ENCODE measurements around the gene F13A1.

DNA sequence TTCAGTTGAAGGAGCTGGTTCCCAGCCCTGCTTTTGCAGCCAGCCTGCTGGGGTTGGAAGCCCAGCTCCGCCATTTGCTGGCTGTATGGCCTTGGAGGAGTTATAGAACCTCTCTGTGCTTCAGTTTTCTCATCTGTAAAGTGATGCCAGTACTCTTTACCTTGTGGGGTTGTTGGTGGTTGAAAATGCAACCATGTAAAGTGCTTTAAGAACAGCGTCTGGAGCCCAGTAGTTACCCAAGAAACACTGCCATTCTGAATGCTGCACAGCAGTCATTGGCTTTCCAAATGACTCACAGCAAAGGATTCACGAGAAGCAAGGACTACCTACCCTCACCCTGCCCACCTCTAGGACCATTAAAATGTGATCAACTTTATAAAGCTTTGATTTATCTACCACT is 154.4 kb downstream of the F13A1 start:
- TF ChIP-seq, protein P1, sequence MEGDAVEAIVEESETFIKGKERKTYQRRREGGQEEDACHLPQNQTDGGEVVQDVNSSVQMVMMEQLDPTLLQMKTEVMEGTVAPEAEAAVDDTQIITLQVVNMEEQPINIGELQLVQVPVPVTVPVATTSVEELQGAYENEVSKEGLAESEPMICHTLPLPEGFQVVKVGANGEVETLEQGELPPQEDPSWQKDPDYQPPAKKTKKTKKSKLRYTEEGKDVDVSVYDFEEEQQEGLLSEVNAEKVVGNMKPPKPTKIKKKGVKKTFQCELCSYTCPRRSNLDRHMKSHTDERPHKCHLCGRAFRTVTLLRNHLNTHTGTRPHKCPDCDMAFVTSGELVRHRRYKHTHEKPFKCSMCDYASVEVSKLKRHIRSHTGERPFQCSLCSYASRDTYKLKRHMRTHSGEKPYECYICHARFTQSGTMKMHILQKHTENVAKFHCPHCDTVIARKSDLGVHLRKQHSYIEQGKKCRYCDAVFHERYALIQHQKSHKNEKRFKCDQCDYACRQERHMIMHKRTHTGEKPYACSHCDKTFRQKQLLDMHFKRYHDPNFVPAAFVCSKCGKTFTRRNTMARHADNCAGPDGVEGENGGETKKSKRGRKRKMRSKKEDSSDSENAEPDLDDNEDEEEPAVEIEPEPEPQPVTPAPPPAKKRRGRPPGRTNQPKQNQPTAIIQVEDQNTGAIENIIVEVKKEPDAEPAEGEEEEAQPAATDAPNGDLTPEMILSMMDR (IDR thresholded peaks at IDR 0.05) = no peak
- TF ChIP-seq POLR2A (IDR thresholded peaks at IDR 0.05) = no peak
